Activated naive CD4-positive, alpha-beta T cell treated with anti-CD3 and anti-CD28 coated beads for 36 hours (primary cell): ENCODE results near the gene LDLRAD3. TPM values are rescaled to one million over a fixed set of nuclear protein-coding genes. Genes with fewer than 3 reads are reported as not detected.

Experiments used
- CTCF ChIA-PET: fragments of 350-600 bp; sonication (Branson Sonifier 250); formaldehyde crosslinking; loops from one replicate; lab custom pipeline; 2021; ENCODE audit warnings: antibody characterized with exemption; lab: Charles Lee
- DNase-seq: peaks from one replicate; pipeline ENCODE4 v3.0.0-alpha.2; 2020
- H3K27ac Mint-ChIP-seq: one replicate; pipeline ENCODE4 v1.8.0; 2021; ENCODE audit warnings: mild to moderate bottlenecking, mixed read lengths
- H3K27me3 Mint-ChIP-seq: one replicate; pipeline ENCODE4 v1.8.0; 2021; ENCODE audit warnings: low read depth, mixed read lengths
- H3K36me3 Mint-ChIP-seq: one replicate; pipeline ENCODE4 v1.8.0; 2021; ENCODE audit warnings: low read depth, mixed read lengths
- H3K4me1 Mint-ChIP-seq: one replicate; pipeline ENCODE4 v1.8.0; 2021; ENCODE audit warnings: low read depth, mixed read lengths
- H3K4me3 Mint-ChIP-seq: one replicate; pipeline ENCODE4 v1.8.0; 2021; ENCODE audit warnings: mild to moderate bottlenecking, moderate library complexity, mixed read lengths
- H3K9me3 Mint-ChIP-seq: one replicate; pipeline ENCODE4 v1.8.0; 2021; ENCODE audit warnings: mixed read lengths
- intact Hi-C: fragments of 100-400 bp; cut with micrococcal nuclease; formaldehyde crosslinking; loops from one replicate; pipeline ENCODE4 v1.15.1; 2023
- microRNA-seq: library from miRNA; unstranded; fragments of <30 nt; microRNA quantifications from one replicate; pipeline ENCODE4 v1.2.0, GENCODE V29; 2022; ENCODE audit warnings: borderline microRNAs expressed, borderline replicate concordance
- total RNA-seq, 2 experiments: library from RNA; stranded (reverse); gene quantifications; one replicate each; pipeline ENCODE4 v1.2.3, GENCODE V29; 2021

LDLRAD3 gene
- total RNA-seq, 2 experiments from 2014 or later, result 0.17 to 0.22 TPM

DNA sequence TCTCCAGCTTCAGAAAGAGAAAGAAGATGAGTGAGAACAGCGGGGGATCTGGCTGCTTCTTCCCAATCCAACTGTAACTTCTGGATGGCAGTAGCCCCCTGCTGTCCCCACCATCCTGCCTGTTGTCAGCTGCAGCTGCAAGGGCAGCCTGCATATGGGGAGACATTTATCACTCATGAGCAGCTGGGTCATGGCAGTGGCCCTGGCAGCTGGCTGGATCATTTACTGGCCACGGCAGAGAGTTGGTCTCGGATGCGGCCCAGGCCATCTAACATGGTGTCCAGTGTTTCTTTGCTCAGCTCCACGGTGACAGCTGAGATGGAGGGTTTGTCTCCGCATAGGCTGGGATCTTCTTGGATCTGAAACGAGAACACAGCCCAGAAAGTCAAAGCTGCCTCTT is 330.6 kb downstream of the LDLRAD3 start:
- CTCF ChIA-PET, result interaction anchor here (0.6 to 2.9 kb wide), 4 partner anchors 8 to 439 kb away, joined by 3 to 13 read pairs (median 4); no protein-coding TSS in a partner anchor
- Mint-ChIP-seq H3K27ac (no peak overlapping the region), H3K27me3 (no peaks in the 10 kb centered on the region), H3K36me3 (peaks cover 32% of the 10 kb centered on the region), H3K4me3 (no peak overlapping the region), H3K4me1 (no peaks in the 10 kb centered on the region), H3K9me3 (peaks cover 3% of the 10 kb centered on the region)
- no peak for DNase-seq
- intact Hi-C loops, result no loop called here

DNA sequence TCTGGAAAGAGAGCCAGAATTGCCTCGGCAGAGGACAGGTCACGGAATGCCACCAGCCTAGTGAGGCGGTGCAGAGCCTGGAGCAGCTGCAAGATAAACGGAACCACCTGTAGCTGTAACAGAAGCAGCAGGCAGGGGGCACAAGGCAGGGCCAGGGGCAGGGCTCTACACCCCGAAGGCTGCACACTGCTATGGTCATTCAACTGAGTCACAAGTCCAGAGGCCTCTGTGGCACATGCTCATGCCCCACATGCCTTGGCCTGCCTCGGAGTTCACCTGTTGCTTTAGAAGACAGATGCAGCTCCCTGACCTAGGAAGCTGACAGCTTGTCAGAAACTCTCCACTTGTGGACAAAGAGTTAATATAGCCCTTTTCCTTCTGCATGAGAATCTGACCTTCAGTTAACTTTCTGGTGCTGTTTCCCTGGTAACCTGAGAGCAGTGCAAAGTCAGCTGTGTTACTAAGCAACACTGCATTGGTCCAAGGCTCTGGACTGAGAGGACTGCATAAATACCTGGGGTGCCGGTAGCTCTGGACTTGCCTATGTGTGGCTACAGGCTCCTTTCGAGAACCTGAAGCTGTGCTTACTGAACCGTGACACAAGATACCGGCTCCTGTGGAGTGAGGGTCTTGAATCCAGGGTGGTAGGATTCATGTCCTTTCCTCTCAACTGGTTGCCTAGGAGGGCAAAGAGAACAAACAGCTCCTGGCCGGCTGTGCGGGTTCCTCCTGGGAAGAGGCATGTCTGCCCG is 334.8 kb downstream of the LDLRAD3 start:
- no peak overlapping the region for H3K27ac Mint-ChIP-seq
- H3K4me3 Mint-ChIP-seq, result no peak overlapping the region
- peaks cover 2% of the 10 kb centered on the region for H3K4me1 Mint-ChIP-seq
- intact Hi-C loops, result no loop called here
- H3K27me3 Mint-ChIP-seq, result no peaks in the 10 kb centered on the region
- peaks cover 10% of the 10 kb centered on the region for H3K9me3 Mint-ChIP-seq
- peaks cover 18% of the 10 kb centered on the region for H3K36me3 Mint-ChIP-seq
- DNase-seq, result no peak
- CTCF ChIA-PET, result interaction anchor here (1.0 to 1.8 kb wide), 2 partner anchors 9 to 12 kb away, joined by 3 to 6 read pairs; no protein-coding TSS in a partner anchor

DNA sequence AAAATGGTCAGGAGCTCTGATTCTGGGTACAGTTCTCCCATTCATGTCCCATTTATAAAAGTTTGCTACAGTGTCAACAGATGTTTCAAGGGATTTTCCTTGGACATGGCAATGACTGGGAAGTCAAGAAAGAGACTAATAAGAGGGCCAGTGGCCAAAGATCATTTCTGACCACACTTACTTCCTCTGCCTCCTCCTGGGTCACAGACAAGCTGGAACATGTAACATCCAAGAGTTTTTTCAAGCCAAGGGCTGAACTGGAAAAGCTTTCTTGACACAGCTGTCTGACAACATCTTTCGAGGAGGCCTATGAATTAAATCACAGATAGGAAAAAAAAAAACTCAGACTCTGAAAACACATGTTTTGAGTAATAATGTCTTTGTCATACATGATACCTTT is 336.7 kb downstream of the LDLRAD3 start:
- no peak for DNase-seq
- Mint-ChIP-seq H3K27me3 (no peaks in the 10 kb centered on the region), H3K27ac (no peak overlapping the region), H3K9me3 (peaks cover 8% of the 10 kb centered on the region), H3K4me3 (no peak overlapping the region), H3K4me1 (peaks cover 13% of the 10 kb centered on the region), H3K36me3 (peaks cover 5% of the 10 kb centered on the region)
- CTCF ChIA-PET, result interaction anchor here (0.6 to 1.3 kb wide), 3 partner anchors 12 to 467 kb away, joined by 3 to 9 read pairs (median 4); no protein-coding TSS in a partner anchor
- intact Hi-C loops, result no loop called here

Small RNAs within 50 kb of the gene (microRNA-seq; reads per million reads assigned to microRNA genes)
- gene MIR3973, result not detected
